Cardiac muscle cell (in vitro differentiated cells and primary cell): Measurements from ENCODE around the gene PCDHGA3. TPM values are rescaled to one million over a fixed set of nuclear protein-coding genes. Genes with fewer than 3 reads are reported as not detected.

ENCODE experiments used
- DNase-seq, 2 donors: peaks; one replicate each; pipeline versions ENCODE4 v3.0.0 to v3.0.0-alpha.2; 2010 to 2017; ENCODE audit warnings: low read depth in 1 of 2, low spot score in 1 of 2
- H3K27ac ChIP-seq: fragments of 200-600 bp; sonication (generic); 2 replicates; pipeline ENCODE4 v1.5.1; 2016
- H3K27me3 ChIP-seq: fragments of 200-600 bp; sonication (generic); 2 replicates; pipeline ENCODE4 v1.6.0; 2016; ENCODE audit warnings: control low read depth
- H3K36me3 ChIP-seq: fragments of 200-600 bp; sonication (generic); 2 replicates; pipeline ENCODE4 v1.5.1; 2016; ENCODE audit warnings: control low read depth
- H3K4me1 ChIP-seq: fragments of 200-600 bp; sonication (generic); 2 replicates; pipeline ENCODE4 v1.8.1; 2017; ENCODE audit warnings: low read depth, mild to moderate bottlenecking, mixed run types
- H3K4me3 ChIP-seq: fragments of 200-600 bp; sonication (generic); 2 replicates; pipeline ENCODE4 v1.5.1; 2016; ENCODE audit warnings: mild to moderate bottlenecking
- H3K9me3 ChIP-seq: fragments of 200-600 bp; sonication (generic); 2 replicates; pipeline ENCODE4 v1.5.1; 2017; ENCODE audit warnings: low read depth, mild to moderate bottlenecking, control low read depth
- CTCF ChIP-seq: IDR thresholded peaks from 2 replicates; pipeline ENCODE4 v1.5.1; 2012; ENCODE audit warnings: low read depth, mild to moderate bottlenecking, low read length
- polyA plus RNA-seq: library from polyadenylated mRNA; unstranded; fragments of >200 nt; fragmentation: Nextera tagmentation; extraction: Ambion mirVana; gene quantifications from 2 replicates; pipeline ENCODE4 v1.2.1, GENCODE V29; 2016
- total RNA-seq: library from RNA; depleted of rRNA; stranded (reverse); fragments of >200 nt; gene quantifications from 2 replicates; pipeline ENCODE4 v1.2.3, GENCODE V29; 2016

PCDHGA3 gene
- total and polyA plus RNA-seq, 2 experiments from 2014 or later, result 2.2 to 3.2 TPM

GRCh38 chr5:141362719-141363118 is 19.1 kb downstream of the PCDHGA3 start:
- no peak for DNase-seq
- H3K27ac ChIP-seq, result no peak overlapping the region
- H3K9me3 ChIP-seq, result peaks cover 3% of the 10 kb centered on the region
- no peak overlapping the region for H3K4me3 ChIP-seq
- no peaks in the 10 kb centered on the region for H3K36me3 ChIP-seq
- no peak for TF ChIP-seq CTCF
- H3K4me1 ChIP-seq, result no peaks in the 10 kb centered on the region
- no peaks in the 10 kb centered on the region for H3K27me3 ChIP-seq

GRCh38 chr5:141363952-141364660 is 20.5 kb downstream of the PCDHGA3 start, which contains the start of gene PCDHGA5:
Gene PCDHGA5, plus strand, starts transcription at chr5:141364162. Its CDS starts 169 bp downstream, at chr5:141364331.
- no peak within 1 kb of the TSS for H3K4me3 ChIP-seq
- H3K27me3 ChIP-seq, result no peaks in the 10 kb centered on the region
- no peak within 1 kb of the TSS for H3K27ac ChIP-seq
- peak in 1 of 2 donors; percentile 12 for DNase-seq
- TF ChIP-seq CTCF, result no peak
- no peaks in the 10 kb centered on the region for H3K36me3 ChIP-seq
- peaks cover 3% of the 10 kb centered on the region for H3K9me3 ChIP-seq
- no peaks in the 10 kb centered on the region for H3K4me1 ChIP-seq

GRCh38 chr5:141366016-141366896 is 22.6 kb downstream of the PCDHGA3 start:
- TF ChIP-seq CTCF, result no peak
- H3K36me3 ChIP-seq, result no peaks in the 10 kb centered on the region
- H3K27me3 ChIP-seq, result no peaks in the 10 kb centered on the region
- no peak for DNase-seq
- no peak overlapping the region for H3K4me3 ChIP-seq
- H3K4me1 ChIP-seq, result no peaks in the 10 kb centered on the region
- no peaks in the 10 kb centered on the region for H3K9me3 ChIP-seq
- no peak overlapping the region for H3K27ac ChIP-seq

- Histone ChIP-seq H3K4me3 (no peak within 1 kb of the TSS), H3K9me3 (no peaks in the 10 kb centered on the region), H3K36me3 (no peaks in the 10 kb centered on the region), H3K27ac (no peak within 1 kb of the TSS), H3K27me3 (no peaks in the 10 kb centered on the region), H3K4me1 (no peaks in the 10 kb centered on the region)
- DNase-seq, result peak in 1 of 2 donors; percentile 62
- TF ChIP-seq CTCF, result peak; percentile 42
Observed at GRCh38 chr5:141369994-141370848, 26.6 kb downstream of the PCDHGA3 start, which contains the start of gene PCDHGB3. Gene PCDHGB3, plus strand, starts transcription at chr5:141370242. Its CDS starts 153 bp downstream, at chr5:141370395.
